Measurements from ENCODE around the gene P2RX2.

- TF ChIP-seq POLR2A (IDR thresholded peaks at IDR 0.05; ENCODE audit: low read depth, low read length) (no peak), POLR2AphosphoS5 (IDR thresholded peaks at IDR 0.05; ENCODE audit: low read depth, low read length) (no peak), TAF1 (IDR thresholded peaks at IDR 0.05; ENCODE audit: low read depth, low read length) (no peak), SPI1 (IDR thresholded peaks at IDR 0.05; ENCODE audit: low read depth, low read length) (no peak), PAX5 (IDR thresholded peaks at IDR 0.05; ENCODE audit: insufficient read depth, low read length, severe bottlenecking) (no peak), POU2F2 (IDR thresholded peaks at IDR 0.05; ENCODE audit: low read depth, low read length) (no peak)
These were observed 45.5 kb upstream of the P2RX2 start for GRCh38 chr12:132572801-132573760.

Measured in GM12891 (cell line).